Mucosa of rectum (tissue), 2 donors: ENCODE measurements around the gene PRPF18.

ENCODE experiments used
- H3K27ac ChIP-seq, 2 donors: one replicate each; pipeline ENCODE4 v1.7.0; 2013; ENCODE audit warnings: inconsistent platforms in 2 of 2, low read depth in 2 of 2, low read length in 2 of 2
- H3K27me3 ChIP-seq, 2 donors: one replicate each; pipeline ENCODE4 v1.7.0; 2013; ENCODE audit warnings: low read length in 2 of 2; ENCODE audit not compliant: control insufficient read depth in 2 of 2, insufficient read depth in 2 of 2
- H3K36me3 ChIP-seq, 2 donors: one replicate each; pipeline ENCODE4 v1.7.0; 2013; ENCODE audit warnings: low read length in 2 of 2; ENCODE audit not compliant: control insufficient read depth in 2 of 2, insufficient read depth in 2 of 2
- H3K4me1 ChIP-seq, 2 donors: one replicate each; pipeline ENCODE4 v1.7.0; 2013; ENCODE audit warnings: low read length in 2 of 2, mild to moderate bottlenecking in 1 of 2; ENCODE audit not compliant: control insufficient read depth in 2 of 2, insufficient read depth in 2 of 2
- H3K4me3 ChIP-seq, 2 donors: one replicate each; pipeline ENCODE4 v1.7.0; 2013; ENCODE audit warnings: low read length in 2 of 2
- H3K9ac ChIP-seq, 2 donors: one replicate each; pipeline ENCODE4 v1.7.0; 2013; ENCODE audit warnings: low read length in 2 of 2, low read depth in 1 of 2, mild to moderate bottlenecking in 1 of 2
- H3K9me3 ChIP-seq, 2 donors: one replicate each; pipeline ENCODE4 v1.7.0; 2013; ENCODE audit warnings: low read length in 2 of 2; ENCODE audit not compliant: control insufficient read depth in 2 of 2
- donor health status: healthy.
- donor health status: Normal muscosa, but diverticular disease.

PRPF18 gene

GRCh38 chr10:13660551-13660920 lies 73.8 kb downstream of the PRPF18 start:
- no peak overlapping the region for H3K27ac ChIP-seq

DNA sequence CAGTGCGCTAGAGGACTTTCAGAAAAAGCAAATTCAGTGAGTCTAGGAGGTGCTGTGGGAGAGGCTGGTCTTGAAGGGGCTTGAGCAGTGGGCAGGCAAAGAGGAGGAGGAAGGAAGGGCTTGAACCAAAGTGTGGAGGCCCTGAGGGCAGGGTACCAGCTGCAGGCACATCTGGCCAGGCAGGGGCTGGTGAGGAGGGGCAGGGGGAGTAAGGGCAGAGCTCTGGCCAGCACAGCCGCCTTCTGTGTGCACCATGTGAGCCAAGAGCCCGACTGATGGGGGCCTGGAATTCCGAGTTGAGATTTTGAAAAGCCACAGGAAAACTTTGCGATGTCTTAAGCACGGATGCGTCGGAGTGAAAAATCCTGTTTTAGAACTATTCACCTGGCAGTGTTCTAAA lies 74.5 kb downstream of the PRPF18 start:
- no peak overlapping the region for H3K4me3 ChIP-seq
- H3K27me3 ChIP-seq: no peaks in the 10 kb centered on the region
- H3K27ac ChIP-seq: no peak overlapping the region
- H3K9ac ChIP-seq: no peak overlapping the region
- no peaks in the 10 kb centered on the region for H3K9me3 ChIP-seq
- H3K4me1 ChIP-seq: no peaks in the 10 kb centered on the region
- H3K36me3 ChIP-seq: peaks cover 9 to 13% of the 10 kb centered on the region in 2 donors

More at GRCh38 chr10:13660551-13660920, 73.8 kb downstream of the PRPF18 start:
- H3K4me3 ChIP-seq: no peak overlapping the region
- no peaks in the 10 kb centered on the region for H3K4me1 ChIP-seq
- peaks cover 9 to 12% of the 10 kb centered on the region in 2 donors for H3K36me3 ChIP-seq
- no peak overlapping the region for H3K9ac ChIP-seq
- no peaks in the 10 kb centered on the region for H3K9me3 ChIP-seq
- H3K27me3 ChIP-seq: no peaks in the 10 kb centered on the region

- Histone ChIP-seq H3K9me3 (no peaks in the 10 kb centered on the region), H3K4me3 (no peak overlapping the region), H3K9ac (no peak overlapping the region), H3K36me3 (peaks cover 6 to 30% of the 10 kb centered on the region in 2 donors), H3K27me3 (no peaks in the 10 kb centered on the region), H3K27ac (no peak overlapping the region), H3K4me1 (no peaks in the 10 kb centered on the region)
These were observed 78.9 kb downstream of the PRPF18 start for GRCh38 chr10:13665516-13666262.

DNA sequence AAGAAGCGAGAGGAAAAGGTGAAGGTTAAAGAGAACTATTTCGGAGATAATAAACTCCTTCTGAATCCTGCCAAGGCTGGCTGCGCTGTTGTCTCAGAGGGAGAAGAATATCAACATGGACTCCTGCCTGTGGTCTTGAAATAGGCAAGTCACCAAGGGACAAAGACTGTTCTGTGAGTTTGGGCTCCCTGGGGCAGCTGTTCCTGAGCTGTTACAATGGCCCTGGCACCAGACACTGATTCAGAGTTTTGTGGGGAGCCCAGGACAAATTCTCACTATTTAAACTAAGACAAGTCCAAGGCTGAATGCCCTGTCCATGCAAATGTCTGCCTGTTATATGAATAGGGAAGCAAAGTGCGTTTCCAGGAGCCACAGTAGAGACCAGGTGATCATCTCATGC lies 81.4 kb downstream of the PRPF18 start:
- Histone ChIP-seq H3K36me3 (peaks cover 8 to 38% of the 10 kb centered on the region in 2 donors), H3K9me3 (no peaks in the 10 kb centered on the region), H3K27ac (no peak overlapping the region), H3K27me3 (no peaks in the 10 kb centered on the region), H3K9ac (no peak overlapping the region), H3K4me1 (no peaks in the 10 kb centered on the region), H3K4me3 (no peak overlapping the region)

DNA sequence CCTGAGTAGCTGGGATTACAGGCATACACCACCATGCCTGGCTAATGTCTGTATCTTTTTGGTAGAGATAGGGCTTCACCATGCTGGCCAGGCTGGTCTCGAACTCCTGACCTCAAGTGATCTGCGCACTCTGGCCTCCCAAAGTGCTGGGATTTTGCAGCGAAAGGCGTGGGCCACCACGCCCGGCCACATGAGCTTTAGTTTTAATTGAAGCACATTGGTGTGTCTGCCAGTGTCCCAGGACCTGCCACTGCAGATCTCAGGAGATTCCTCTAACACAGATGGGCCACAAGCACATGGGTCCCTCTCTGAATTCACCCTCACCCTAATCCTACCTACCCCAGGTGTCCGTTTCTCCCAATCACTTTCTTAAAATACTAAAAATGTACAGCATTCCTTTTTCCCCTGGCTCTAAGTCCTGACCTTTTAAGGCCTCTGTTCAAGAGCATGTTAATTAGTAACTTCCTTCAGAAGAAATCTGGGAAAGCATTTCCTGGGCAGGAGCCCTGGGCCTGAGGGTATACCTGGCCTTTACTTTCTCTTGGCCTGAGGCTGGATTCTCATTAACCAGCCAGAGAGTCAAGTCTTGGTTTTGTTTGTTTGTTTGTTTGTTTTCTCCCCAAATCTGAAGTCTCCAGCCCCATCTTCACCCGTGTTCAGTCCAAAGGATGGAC lies 82.6 kb downstream of the PRPF18 start:
- no peaks in the 10 kb centered on the region for H3K27me3 ChIP-seq
- H3K9me3 ChIP-seq: no peaks in the 10 kb centered on the region
- H3K4me3 ChIP-seq: no peak overlapping the region
- H3K9ac ChIP-seq: no peak overlapping the region
- H3K4me1 ChIP-seq: no peaks in the 10 kb centered on the region
- H3K27ac ChIP-seq: no peak overlapping the region
- H3K36me3 ChIP-seq: peaks cover 10 to 41% of the 10 kb centered on the region in 2 donors

DNA sequence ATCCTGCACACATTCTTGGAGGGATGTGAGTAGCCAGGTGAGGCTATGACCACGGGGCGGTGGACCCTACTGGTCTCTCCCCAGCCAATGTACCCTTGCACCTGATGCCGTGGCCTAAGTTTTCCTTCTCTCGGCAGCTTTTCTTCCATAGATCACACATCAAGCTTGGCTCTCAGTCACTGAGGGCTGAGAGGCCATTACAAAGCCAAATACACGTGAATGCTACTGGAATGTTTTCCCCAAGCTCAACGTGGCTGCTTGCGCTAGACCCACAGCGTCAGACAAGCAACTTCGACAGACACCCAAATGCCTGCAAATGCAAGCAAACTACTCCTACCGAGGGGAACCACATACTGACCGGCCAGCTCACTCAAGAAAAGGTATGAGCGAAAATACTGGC lies 83.1 kb downstream of the PRPF18 start:
- peaks cover 13 to 41% of the 10 kb centered on the region in 2 donors for H3K36me3 ChIP-seq
- H3K4me3 ChIP-seq: no peak overlapping the region
- H3K27ac ChIP-seq: no peak overlapping the region
- no peaks in the 10 kb centered on the region for H3K4me1 ChIP-seq
- H3K27me3 ChIP-seq: no peaks in the 10 kb centered on the region
- H3K9me3 ChIP-seq: no peaks in the 10 kb centered on the region
- no peak overlapping the region for H3K9ac ChIP-seq

DNA sequence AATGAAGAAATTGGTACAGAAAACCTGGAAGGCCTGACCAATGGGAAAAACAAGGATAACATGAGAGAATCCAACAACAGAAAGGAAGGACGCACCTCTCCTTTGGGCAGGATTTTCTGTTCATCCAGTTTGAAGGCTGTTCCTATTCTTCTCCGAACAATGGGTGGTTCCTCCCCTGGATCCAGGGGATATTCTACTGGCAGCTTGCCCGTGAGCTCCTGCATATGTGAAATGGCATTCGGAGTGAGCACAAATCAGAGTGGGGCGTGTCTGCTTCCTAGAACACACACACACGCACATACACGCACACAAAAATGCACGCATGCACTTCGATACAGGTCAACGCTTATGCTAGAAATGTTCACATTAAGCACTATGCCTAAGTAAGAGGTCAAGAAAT lies 83.5 kb downstream of the PRPF18 start:
- no peak overlapping the region for H3K9ac ChIP-seq
- H3K27ac ChIP-seq: no peak overlapping the region
- no peaks in the 10 kb centered on the region for H3K27me3 ChIP-seq
- H3K36me3 ChIP-seq: peaks cover 13 to 41% of the 10 kb centered on the region in 2 donors
- H3K4me1 ChIP-seq: no peaks in the 10 kb centered on the region
- no peaks in the 10 kb centered on the region for H3K9me3 ChIP-seq
- no peak overlapping the region for H3K4me3 ChIP-seq

GRCh38 chr10:13671904-13672303 lies 85.1 kb downstream of the PRPF18 start:
- peaks cover 8 to 27% of the 10 kb centered on the region in 2 donors for H3K36me3 ChIP-seq
- H3K4me3 ChIP-seq: no peak overlapping the region
- H3K27ac ChIP-seq: no peak overlapping the region
- H3K9me3 ChIP-seq: no peaks in the 10 kb centered on the region
- no peaks in the 10 kb centered on the region for H3K4me1 ChIP-seq
- no peaks in the 10 kb centered on the region for H3K27me3 ChIP-seq
- H3K9ac ChIP-seq: no peak overlapping the region

DNA sequence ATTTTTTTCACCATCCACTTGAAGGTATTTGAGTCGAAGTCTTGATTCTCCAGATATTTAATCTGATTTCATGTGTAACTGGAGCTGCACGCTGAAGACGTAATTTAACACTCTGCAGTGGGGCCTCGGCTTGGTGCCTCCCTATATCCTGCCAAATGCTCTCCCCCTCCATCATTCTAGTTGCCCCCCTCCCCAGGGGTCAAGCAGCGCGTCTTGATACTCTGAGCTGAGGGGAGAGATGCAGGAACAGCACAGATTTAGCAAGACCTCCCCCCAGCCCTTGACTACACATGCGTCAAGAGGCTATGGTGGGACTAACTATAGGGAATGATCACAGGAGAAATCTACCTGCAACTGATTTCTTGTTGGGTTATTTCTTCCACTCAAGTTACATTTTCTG lies 85.8 kb downstream of the PRPF18 start:
- H3K27ac ChIP-seq: no peak overlapping the region
- H3K4me1 ChIP-seq: no peaks in the 10 kb centered on the region
- no peaks in the 10 kb centered on the region for H3K27me3 ChIP-seq
- peaks cover 8 to 26% of the 10 kb centered on the region in 2 donors for H3K36me3 ChIP-seq
- H3K9me3 ChIP-seq: no peaks in the 10 kb centered on the region
- no peak overlapping the region for H3K4me3 ChIP-seq
- no peak overlapping the region for H3K9ac ChIP-seq

DNA sequence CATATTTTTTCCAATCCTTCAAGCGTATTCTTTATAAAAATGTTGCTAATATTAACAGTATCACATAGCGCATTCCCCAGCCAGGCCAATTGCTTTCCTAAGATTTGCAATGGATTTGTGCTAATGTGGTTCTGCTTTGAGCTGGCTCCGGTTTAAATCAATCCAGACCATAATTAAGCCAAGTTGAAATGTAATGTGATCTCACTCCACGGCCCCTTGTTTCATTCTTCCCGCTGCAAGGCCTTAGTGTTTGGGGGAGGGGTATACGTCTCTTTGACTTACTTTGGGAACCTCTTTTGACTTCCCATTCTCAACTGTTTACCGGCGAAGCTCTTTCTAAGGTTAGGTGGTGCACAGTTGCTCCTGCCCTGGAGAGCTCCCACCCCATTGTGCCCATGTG lies 86.4 kb downstream of the PRPF18 start:
- H3K27me3 ChIP-seq: no peaks in the 10 kb centered on the region
- no peak overlapping the region for H3K27ac ChIP-seq
- H3K4me3 ChIP-seq: no peak overlapping the region
- peaks cover 8 to 20% of the 10 kb centered on the region in 2 donors for H3K36me3 ChIP-seq
- H3K4me1 ChIP-seq: no peaks in the 10 kb centered on the region
- H3K9me3 ChIP-seq: no peaks in the 10 kb centered on the region
- no peak overlapping the region for H3K9ac ChIP-seq
